DMS114 treated with DMSO at 0.1 percent for 48 hours (cell line): ENCODE data around the gene SYTL4.

Source experiments
- DNase-seq: peaks from one replicate; lab custom pipeline; 2025; ENCODE audit not compliant: unreplicated experiment; lab: John Stamatoyannopoulos, UW

SYTL4 gene

GRCh38 chrX:100648458-100649417 lies 83.2 kb downstream of the SYTL4 start:
- no peak for DNase-seq

- DNase-seq, result no peak
Measured at GRCh38 chrX:100647739-100648138, 84.2 kb downstream of the SYTL4 start.

- DNase-seq, result no peak
Measured at GRCh38 chrX:100647095-100647494, 84.8 kb downstream of the SYTL4 start.

GRCh38 chrX:100645106-100645505 lies 86.8 kb downstream of the SYTL4 start:
- no peak for DNase-seq

GRCh38 chrX:100643956-100644860 lies 87.7 kb downstream of the SYTL4 start, which contains the start of gene SRPX2:
Gene SRPX2 (plus strand): TSS chrX:100644199. CDS start chrX:100646323, 2,124 bp downstream.
- DNase-seq, result no peak

- no peak for DNase-seq
Measured at GRCh38 chrX:100643212-100643611, 88.7 kb downstream of the SYTL4 start.

GRCh38 chrX:100642290-100642689 lies 89.6 kb downstream of the SYTL4 start:
- DNase-seq, result no peak

- DNase-seq, result peak; percentile 91
Measured at GRCh38 chrX:100636321-100636991, 95.5 kb downstream of the SYTL4 start, which contains the start of gene TSPAN6. Gene TSPAN6 (minus strand): TSS chrX:100636806. CDS start chrX:100636694, 112 bp downstream.

GRCh38 chrX:100635989-100636320 lies 96.0 kb downstream of the SYTL4 start:
- DNase-seq, result no peak

GRCh38 chrX:100635040-100635439 lies 96.9 kb downstream of the SYTL4 start:
- DNase-seq, result no peak

- DNase-seq, result no peak
Measured at GRCh38 chrX:100625985-100626491, 105.9 kb downstream of the SYTL4 start.
